Thoracic aorta (tissue), 2 donors: Measurements from ENCODE around the gene IQUB. TPM values are rescaled to one million over a fixed set of nuclear protein-coding genes. Genes with fewer than 3 reads are reported as not detected.

ENCODE experiments used
- ATAC-seq: fragments of 150-250 bp; one replicate; pipeline ENCODE4 v1.8.0; 2017; ENCODE audit warnings: low read depth; ENCODE audit not compliant: insufficient number of reproducible peaks, low FRiP score
- DNase-seq: peaks from one replicate; pipeline ENCODE4 v3.0.0-alpha.2; 2020; ENCODE audit warnings: low spot score
- H3K27ac ChIP-seq, 2 donors: fragments of 200-600 bp; sonication (generic); 1 replicate in 1 of 2; 2 replicates in 1 of 2; pipeline ENCODE4 v1.5.1; 2016; ENCODE audit warnings: mild to moderate bottlenecking in 2 of 2, moderate library complexity in 2 of 2
- H3K27me3 ChIP-seq: fragments of 200-600 bp; sonication (generic); replicated peaks from 2 replicates; pipeline ENCODE4 v1.6.0; 2016; ENCODE audit warnings: mild to moderate bottlenecking; ENCODE audit not compliant: insufficient read depth
- H3K36me3 ChIP-seq: fragments of 200-600 bp; sonication (generic); one replicate; pipeline ENCODE4 v1.5.1; 2016
- H3K4me1 ChIP-seq, 2 donors: fragments of 200-600 bp; sonication (generic); 1 replicate in 1 of 2; 2 replicates in 1 of 2; pipeline versions ENCODE4 v1.5.1 to v1.6.0; 2016; ENCODE audit warnings: low read depth in 2 of 2, mild to moderate bottlenecking in 1 of 2; ENCODE audit not compliant: control insufficient read depth in 1 of 2
- H3K4me3 ChIP-seq: fragments of 200-600 bp; sonication (generic); 2 replicates; pipeline ENCODE4 v1.5.1; 2016; ENCODE audit warnings: mild to moderate bottlenecking
- H3K9me3 ChIP-seq: fragments of 200-600 bp; sonication (generic); 2 replicates; pipeline ENCODE4 v1.5.1; 2016
- total RNA-seq, 2 donors: library from RNA; depleted of rRNA; stranded (reverse); fragments of >200 nt; gene quantifications; one replicate each; pipeline versions ENCODE4 v1.1.0 to v1.2.3, GENCODE V29; 2016
- TF ChIP-seq, protein P1 (sequence below): fragments of 200-600 bp; sonication (generic); IDR thresholded peaks from one replicate; pipeline ENCODE4 v1.5.1; 2019; ENCODE audit warnings: antibody characterized with exemption

The IQUB gene
- total RNA-seq, 2 donors from 2014 or later: 0.21 to 1.4 TPM

DNA sequence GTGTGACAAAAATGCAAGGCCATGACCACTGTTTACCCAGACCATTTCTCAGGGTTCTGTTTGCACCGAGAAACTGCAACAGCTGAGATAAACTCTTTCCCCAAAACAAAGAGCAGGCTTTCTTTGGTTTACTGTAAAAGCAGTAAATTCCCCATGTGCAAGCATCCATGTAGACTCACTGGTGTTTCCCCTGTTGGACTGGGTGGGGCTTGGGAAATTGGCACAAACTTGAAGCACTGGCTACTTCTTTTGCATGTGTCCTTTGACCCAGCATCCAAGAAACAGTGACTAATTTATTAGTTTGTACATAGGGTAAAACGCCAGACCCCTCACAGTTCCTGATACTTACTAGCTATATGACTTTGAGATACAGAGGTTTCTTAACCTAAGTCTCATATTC, 12.3 kb downstream of the IQUB start:
- H3K4me3 ChIP-seq: no peak overlapping the region
- DNase-seq (no peak), ATAC-seq (no peak)
- no peaks in the 10 kb centered on the region for H3K27me3 ChIP-seq
- TF ChIP-seq, protein P1, sequence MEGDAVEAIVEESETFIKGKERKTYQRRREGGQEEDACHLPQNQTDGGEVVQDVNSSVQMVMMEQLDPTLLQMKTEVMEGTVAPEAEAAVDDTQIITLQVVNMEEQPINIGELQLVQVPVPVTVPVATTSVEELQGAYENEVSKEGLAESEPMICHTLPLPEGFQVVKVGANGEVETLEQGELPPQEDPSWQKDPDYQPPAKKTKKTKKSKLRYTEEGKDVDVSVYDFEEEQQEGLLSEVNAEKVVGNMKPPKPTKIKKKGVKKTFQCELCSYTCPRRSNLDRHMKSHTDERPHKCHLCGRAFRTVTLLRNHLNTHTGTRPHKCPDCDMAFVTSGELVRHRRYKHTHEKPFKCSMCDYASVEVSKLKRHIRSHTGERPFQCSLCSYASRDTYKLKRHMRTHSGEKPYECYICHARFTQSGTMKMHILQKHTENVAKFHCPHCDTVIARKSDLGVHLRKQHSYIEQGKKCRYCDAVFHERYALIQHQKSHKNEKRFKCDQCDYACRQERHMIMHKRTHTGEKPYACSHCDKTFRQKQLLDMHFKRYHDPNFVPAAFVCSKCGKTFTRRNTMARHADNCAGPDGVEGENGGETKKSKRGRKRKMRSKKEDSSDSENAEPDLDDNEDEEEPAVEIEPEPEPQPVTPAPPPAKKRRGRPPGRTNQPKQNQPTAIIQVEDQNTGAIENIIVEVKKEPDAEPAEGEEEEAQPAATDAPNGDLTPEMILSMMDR: no peak
- no peak overlapping the region for H3K27ac ChIP-seq
- H3K4me1 ChIP-seq: no peaks in the 10 kb centered on the region
- H3K9me3 ChIP-seq: no peaks in the 10 kb centered on the region
- no peaks in the 10 kb centered on the region for H3K36me3 ChIP-seq

DNA sequence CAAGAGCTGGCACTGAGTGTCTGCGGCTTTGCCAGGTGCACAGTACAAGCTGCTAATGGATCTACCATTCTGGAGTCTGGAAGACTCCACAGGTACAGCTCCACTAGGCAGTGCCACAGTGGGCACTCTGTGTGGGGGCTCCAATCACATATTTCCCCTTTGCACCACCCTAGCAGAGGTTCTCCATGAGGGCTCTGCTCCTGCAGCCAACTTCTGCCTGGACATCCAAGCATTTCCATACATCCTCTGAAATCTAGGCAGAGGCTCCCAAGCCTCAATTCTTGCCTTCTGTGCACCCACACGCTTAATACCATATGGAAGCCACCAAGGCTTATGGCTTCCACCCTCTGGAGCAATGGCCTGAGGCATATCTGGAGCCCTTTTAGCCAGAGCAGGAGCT, 29.2 kb downstream of the IQUB start:
- Histone ChIP-seq H3K27me3 (no peaks in the 10 kb centered on the region), H3K27ac (no peak overlapping the region), H3K9me3 (peaks cover 7% of the 10 kb centered on the region), H3K4me3 (no peak overlapping the region), H3K36me3 (no peaks in the 10 kb centered on the region), H3K4me1 (peaks cover 6 to 7% of the 10 kb centered on the region in 2 donors)
- ATAC-seq: no peak
- DNase-seq: no peak
- TF ChIP-seq, protein P1: no peak

DNA sequence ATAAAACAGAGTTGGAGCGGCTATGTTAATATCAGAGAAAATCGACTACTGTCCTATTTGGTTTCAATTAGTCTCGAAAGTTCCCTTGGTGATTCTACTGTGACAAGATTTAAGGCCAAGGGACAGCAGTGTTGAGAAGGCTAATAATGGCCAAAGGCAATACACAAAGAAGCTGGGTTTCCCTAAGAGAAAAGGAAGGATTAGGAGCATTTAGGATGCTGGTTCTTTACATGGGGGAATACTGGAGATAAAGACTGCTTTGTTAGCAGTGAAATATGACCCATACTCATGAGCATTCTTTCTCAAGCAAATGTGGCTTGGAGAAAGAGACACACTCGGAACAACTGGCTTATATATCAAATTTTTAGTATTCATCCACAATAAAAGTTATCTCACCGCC, 32.2 kb downstream of the IQUB start:
- no peak overlapping the region for H3K4me3 ChIP-seq
- peaks cover 7% of the 10 kb centered on the region for H3K9me3 ChIP-seq
- no peak for DNase-seq
- H3K36me3 ChIP-seq: no peaks in the 10 kb centered on the region
- TF ChIP-seq, protein P1: no peak
- no peak overlapping the region for H3K27ac ChIP-seq
- no peaks in the 10 kb centered on the region for H3K27me3 ChIP-seq
- ATAC-seq: no peak
- H3K4me1 ChIP-seq: peaks cover 6 to 23% of the 10 kb centered on the region in 2 donors

DNA sequence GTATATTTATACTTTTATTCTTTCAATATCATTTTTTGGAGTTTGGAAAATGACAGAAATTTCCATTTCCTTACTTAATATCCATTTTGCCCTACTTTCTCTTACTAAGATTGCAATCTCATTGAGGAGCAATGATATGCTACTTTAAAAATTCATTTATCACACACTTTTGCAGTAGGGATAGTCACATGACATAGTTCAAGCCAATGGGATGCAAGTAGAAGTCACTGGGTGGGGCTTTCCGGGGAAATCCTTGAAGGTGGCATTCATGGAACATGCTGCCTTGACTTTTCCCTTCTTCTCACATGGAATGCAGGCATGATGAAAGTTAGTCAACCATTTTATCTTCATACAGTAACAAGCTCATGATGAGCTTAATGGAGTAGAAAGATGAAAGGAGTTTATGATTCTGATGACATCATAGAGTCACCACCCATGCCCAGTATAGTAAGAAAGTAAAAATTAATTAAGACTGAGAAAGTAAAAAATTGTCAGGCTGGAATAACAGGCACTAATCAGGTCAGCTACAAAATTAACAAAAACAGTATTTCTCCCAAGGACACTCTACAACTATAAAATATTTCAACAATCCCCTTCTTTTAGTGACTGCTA, 33.4 kb downstream of the IQUB start:
- no peak for ATAC-seq
- TF ChIP-seq, protein P1: no peak

DNA sequence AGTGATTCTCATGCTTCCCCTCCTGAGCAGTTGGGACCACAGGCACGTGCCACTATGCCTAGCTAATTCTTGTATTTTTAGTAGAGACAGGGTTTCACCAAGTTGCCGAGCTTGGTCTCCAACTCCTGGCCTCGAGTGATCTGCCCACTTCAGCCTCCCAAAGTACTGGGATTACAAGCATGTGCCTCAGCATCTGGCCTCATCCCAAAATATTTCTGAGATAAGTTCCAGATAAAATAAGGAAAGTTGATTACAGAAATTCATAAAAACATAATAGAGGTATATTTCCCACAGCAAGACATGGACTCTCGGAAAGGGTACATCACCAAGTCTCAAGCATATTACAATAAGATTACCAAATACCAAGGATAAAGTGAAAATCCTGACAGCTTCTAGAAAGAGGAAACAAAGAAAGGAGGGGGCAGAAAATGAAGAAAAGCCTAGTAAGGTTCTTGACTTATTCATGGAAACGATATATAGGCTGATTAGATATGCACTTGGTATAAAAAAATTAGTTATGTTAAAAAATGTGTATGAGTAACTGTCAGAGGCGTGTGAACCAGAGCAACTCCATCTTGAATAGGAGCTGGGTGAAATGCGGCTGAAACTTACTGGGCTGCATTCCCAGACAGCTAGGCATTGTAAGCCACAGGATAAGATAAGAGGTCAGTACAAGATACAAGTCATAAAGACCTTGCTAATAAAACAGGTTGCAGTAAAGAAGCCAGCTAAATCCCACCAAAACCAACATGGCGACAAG, 35.0 kb downstream of the IQUB start:
- DNase-seq: no peak
- peaks cover 6 to 23% of the 10 kb centered on the region in 2 donors for H3K4me1 ChIP-seq
- H3K27me3 ChIP-seq: no peaks in the 10 kb centered on the region
- TF ChIP-seq, protein P1: no peak
- H3K9me3 ChIP-seq: no peaks in the 10 kb centered on the region
- H3K4me3 ChIP-seq: no peak overlapping the region
- ATAC-seq: no peak
- H3K27ac ChIP-seq: peak overlapping the region in 1 of 2 donors; percentile 3
- H3K36me3 ChIP-seq: no peaks in the 10 kb centered on the region

More for the DNA sequence above, 33.4 kb downstream of the IQUB start:
- no peak for DNase-seq
- no peak overlapping the region for H3K4me3 ChIP-seq
- no peak overlapping the region for H3K27ac ChIP-seq
- H3K9me3 ChIP-seq: peaks cover 7% of the 10 kb centered on the region
- no peaks in the 10 kb centered on the region for H3K36me3 ChIP-seq
- H3K4me1 ChIP-seq: peaks cover 6 to 23% of the 10 kb centered on the region in 2 donors
- H3K27me3 ChIP-seq: no peaks in the 10 kb centered on the region
